Measurements from ENCODE around the gene CNOT2. TPM values are rescaled to one million over a fixed set of nuclear protein-coding genes. Genes with fewer than 3 reads are reported as not detected.
A peak's percentile ranks its signal among the peaks of the same experiment; 100 is the strongest.

Gene CNOT2
- total RNA-seq, 1 experiment from 2014 or later, result 82.9 TPM

DNA sequence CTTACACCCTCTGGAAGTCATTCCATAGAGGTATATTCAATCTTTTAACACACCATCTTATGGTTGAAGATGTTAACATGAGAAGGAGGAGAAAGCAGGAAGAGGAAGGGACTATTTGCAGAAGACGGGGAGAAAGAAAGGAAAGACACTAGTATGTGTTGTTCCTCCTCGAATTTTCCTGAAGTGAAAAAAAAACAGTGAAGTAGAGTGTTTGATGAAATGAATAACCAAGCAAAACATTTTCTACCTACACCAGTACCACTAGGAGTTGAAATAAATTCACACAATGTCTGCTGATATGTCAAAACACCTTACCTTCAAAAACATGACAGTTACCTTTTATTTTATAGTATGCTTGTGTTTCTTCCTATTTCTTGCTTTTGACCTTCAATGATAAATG lies 1.4 kb upstream of the CNOT2 start:
- peaks cover 20% of the 10 kb centered on the region; the same call in 1 of the 2 replicates for H3K79me2 ChIP-seq (ENCODE audit: insufficient read depth, low read length)

More for the DNA sequence above, 1.4 kb upstream of the CNOT2 start:
- Histone ChIP-seq H3K14ac (ENCODE audit: insufficient read depth, low read length) (no peak overlapping the region), H3K9ac (ENCODE audit: extremely low read depth, insufficient read length, low read length) (no peak overlapping the region), H2AFZ (ENCODE audit: low read length) (no peak overlapping the region), H2BK15ac (ENCODE audit: low read depth, low read length) (no peak overlapping the region), H3K4me2 (ENCODE audit: insufficient read depth, insufficient read length, low read length) (peak overlapping the region; percentile 51), H3K23ac (ENCODE audit: insufficient read length, low read depth, low read length) (no peak overlapping the region), H3K4me1 (ENCODE audit: insufficient read depth, low read length) (no peaks in the 10 kb centered on the region), H3K23me2 (ENCODE audit: insufficient read length, low read depth, low read length, poor library complexity, severe bottlenecking) (peaks cover 6% of the 10 kb centered on the region), H3T11ph (ENCODE audit: low read length) (no peak overlapping the region), H2BK20ac (ENCODE audit: low read depth, low read length, poor library complexity, severe bottlenecking) (no peak overlapping the region), H2AK5ac (ENCODE audit: insufficient read length, low read length) (no peak overlapping the region), H4K5ac (ENCODE audit: insufficient read length, low read depth, low read length) (no peak overlapping the region), H2BK5ac (ENCODE audit: insufficient read length, low read length) (no peak overlapping the region), H3K79me1 (ENCODE audit: insufficient read depth, low read depth, low read length, poor library complexity, severe bottlenecking) (no peaks in the 10 kb centered on the region), H3K4ac (ENCODE audit: low read depth, low read length) (no peak overlapping the region), H3K9me3 (ENCODE audit: control insufficient read depth, low read depth, low read length) (no peaks in the 10 kb centered on the region), H3K56ac (ENCODE audit: insufficient read length, low read depth, low read length) (no peak overlapping the region), H4K20me1 (ENCODE audit: control insufficient read depth, insufficient read depth, insufficient read length) (no peaks in the 10 kb centered on the region), H3K18ac (ENCODE audit: insufficient read length, low read depth, low read length) (no peak overlapping the region), H4K8ac (replicated peaks; ENCODE audit: insufficient read length, low read depth, low read length) (no peak overlapping the region), H3K27ac (ENCODE audit: insufficient read length, low read depth, low read length) (no peak overlapping the region), H2BK12ac (ENCODE audit: insufficient read length, low read depth, low read length) (no peak overlapping the region), H2BK120ac (ENCODE audit: low read depth, low read length, poor library complexity, severe bottlenecking) (no peak overlapping the region), H3K27me3 (ENCODE audit: insufficient read depth, low read length) (no peaks in the 10 kb centered on the region), H4K91ac (ENCODE audit: insufficient read length, low read depth, low read length) (no peak overlapping the region)
- TF ChIP-seq, protein P1, sequence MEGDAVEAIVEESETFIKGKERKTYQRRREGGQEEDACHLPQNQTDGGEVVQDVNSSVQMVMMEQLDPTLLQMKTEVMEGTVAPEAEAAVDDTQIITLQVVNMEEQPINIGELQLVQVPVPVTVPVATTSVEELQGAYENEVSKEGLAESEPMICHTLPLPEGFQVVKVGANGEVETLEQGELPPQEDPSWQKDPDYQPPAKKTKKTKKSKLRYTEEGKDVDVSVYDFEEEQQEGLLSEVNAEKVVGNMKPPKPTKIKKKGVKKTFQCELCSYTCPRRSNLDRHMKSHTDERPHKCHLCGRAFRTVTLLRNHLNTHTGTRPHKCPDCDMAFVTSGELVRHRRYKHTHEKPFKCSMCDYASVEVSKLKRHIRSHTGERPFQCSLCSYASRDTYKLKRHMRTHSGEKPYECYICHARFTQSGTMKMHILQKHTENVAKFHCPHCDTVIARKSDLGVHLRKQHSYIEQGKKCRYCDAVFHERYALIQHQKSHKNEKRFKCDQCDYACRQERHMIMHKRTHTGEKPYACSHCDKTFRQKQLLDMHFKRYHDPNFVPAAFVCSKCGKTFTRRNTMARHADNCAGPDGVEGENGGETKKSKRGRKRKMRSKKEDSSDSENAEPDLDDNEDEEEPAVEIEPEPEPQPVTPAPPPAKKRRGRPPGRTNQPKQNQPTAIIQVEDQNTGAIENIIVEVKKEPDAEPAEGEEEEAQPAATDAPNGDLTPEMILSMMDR (conservative IDR thresholded peaks at IDR 0.05), result no peak
- no peak for DNase-seq
- Mint-ChIP-seq H3K27me3 (ENCODE audit: low read depth) (no peaks in the 10 kb centered on the region; the same call in 1 of the 2 replicates), H3K36me3 (ENCODE audit: insufficient read depth in 1 of 3, low read depth in 3 of 3) (peaks cover 24 to 59% (median 50%) of the 10 kb centered on the region in 3 experiments), H3K27ac (peak overlapping the region in 2 of 3 experiments; percentile 23 to 69; a peak in 1 of 7 replicates), H3K9me3 (peaks cover 0 to 3% of the 10 kb centered on the region in 2 experiments; a peak in 1 of 5 replicates), H3K4me1 (peaks cover 32 to 39% of the 10 kb centered on the region in 2 experiments), H3K4me3 (peak overlapping the region; percentile 94 to 99)
- no CpG with 5 or more reads among the region's 2 CpGs for WGBS (ENCODE audit: extremely low coverage, insufficient read length, low lambda C conversion rate)

Measured in H9 (cell line).